K562 (cell line): ENCODE measurements around the gene CELA1. TPM values are rescaled to one million over a fixed set of nuclear protein-coding genes. Genes with fewer than 3 reads are reported as not detected.

ENCODE experiments used
- ARID4B ChIP-seq: sonication (generic); formaldehyde crosslinking; IDR thresholded peaks from 2 replicates; pipeline ENCODE4 v1.8.0; 2022; ENCODE audit warnings: mild to moderate bottlenecking, missing genetic modification reagents
- BMI1 ChIP-seq: fragments of 150-350 bp; IDR thresholded peaks from 2 replicates; pipeline ENCODE4 v1.6.1; 2014; ENCODE audit warnings: low read length
- CHD4 ChIP-seq: fragments of 200-600 bp; sonication (generic); IDR thresholded peaks from 3 replicates; pipeline ENCODE4 v1.6.1; 2012; ENCODE audit warnings: low read depth, mild to moderate bottlenecking, mixed read lengths, low read length, inconsistent platforms; ENCODE audit not compliant: insufficient read depth, insufficient replicate concordance, poor library complexity, severe bottlenecking
- CLOCK ChIP-seq: fragments of 250-450 bp; sonication (Bioruptor Pico); IDR thresholded peaks from 2 replicates; pipeline ENCODE4 v1.4.0; 2020; ENCODE audit warnings: mild to moderate bottlenecking, moderate library complexity, borderline replicate concordance
- ETS2 ChIP-seq: IDR thresholded peaks from 2 replicates; pipeline ENCODE4 v1.6.1; 2016; ENCODE audit warnings: borderline replicate concordance, missing genetic modification characterization, mild to moderate bottlenecking, moderate library complexity, missing compliant biosample characterization; ENCODE audit not compliant: poor library complexity, severe bottlenecking
- HLTF ChIP-seq: fragments of 450-650 bp; IDR thresholded peaks from 2 replicates; pipeline ENCODE4 v1.6.1; 2016
- KDM5B ChIP-seq: fragments of 200-600 bp; sonication (generic); IDR thresholded peaks from 2 replicates; pipeline ENCODE4 v1.6.1; 2012; ENCODE audit warnings: low read depth, mild to moderate bottlenecking, moderate library complexity, low read length, control low read depth, inconsistent platforms; ENCODE audit not compliant: insufficient replicate concordance
- MITF ChIP-seq: IDR thresholded peaks from 2 replicates; pipeline ENCODE4 v1.6.1; 2014; ENCODE audit warnings: antibody characterized with exemption
- MNT ChIP-seq, 2 experiments: fragments of 450-650 bp; conservative IDR thresholded peaks; 2 replicates each; pipeline ENCODE4 v1.6.1; 2017; ENCODE audit warnings: mild to moderate bottlenecking in 2 of 2, moderate library complexity in 2 of 2
- NR4A1 ChIP-seq, 2 experiments: fragments of 250-450 bp in 1 of 2; fragments of 450-650 bp in 1 of 2; sonication (Bioruptor Pico) in 1 of 2; IDR thresholded peaks; 2 replicates each; pipeline versions ENCODE4 v1.4.0 to v1.6.1; 2016 to 2020; ENCODE audit warnings: mild to moderate bottlenecking in 2 of 2, missing compliant biosample characterization in 1 of 2, missing genetic modification characterization in 1 of 2, moderate library complexity in 1 of 2
- POLR2G ChIP-seq: fragments of 200-400 bp; formaldehyde crosslinking; IDR thresholded peaks from 2 replicates; pipeline ENCODE4 v1.6.1; 2017; ENCODE audit warnings: low read depth, mild to moderate bottlenecking, antibody characterized with exemption, low read length, moderate library complexity
- SMARCA4 ChIP-seq: fragments of 450-650 bp; IDR thresholded peaks from 2 replicates; pipeline ENCODE4 v1.6.1; 2016
- SMC3 ChIP-seq: conservative IDR thresholded peaks from 2 replicates; pipeline ENCODE4 v1.6.1; 2011; ENCODE audit warnings: low read depth, low read length, improper control_type of control experiment; ENCODE audit not compliant: insufficient read depth
- TAF1 ChIP-seq: IDR thresholded peaks from 2 replicates; pipeline ENCODE4 v1.6.1; 2011; ENCODE audit warnings: mild to moderate bottlenecking, low read length, moderate library complexity; ENCODE audit not compliant: insufficient read depth, control insufficient read depth, severe bottlenecking; ENCODE audit errors: extremely low read depth
- polyA plus RNA-seq, 8 experiments: library from polyadenylated mRNA; depleted of rRNA in 4 of 8; stranded (reverse) in 5 of 8; unstranded in 3 of 8; fragments of >200 nt; fragmentation: Nextera tagmentation in 2 of 8; fragmentation: Illumina TruSeq in 1 of 8; extraction: Ambion mirVana in 2 of 8; extraction: Trizol in 1 of 8; gene quantifications; 2 replicates each; pipeline versions ENCODE4 v1.2.1 to v1.2.3, GENCODE V29; 2011 to 2014; ENCODE audit warnings: inconsistent platforms in 1 of 8, missing spikeins in 1 of 8
- total RNA-seq, 7 experiments: library from RNA; depleted of rRNA in 6 of 7; stranded (reverse); fragments of >200 nt in 6 of 7; fragmentation: Illumina TruSeq in 2 of 7; extraction: Trizol in 2 of 7; gene quantifications; 2 replicates each; pipeline versions ENCODE4 v1.2.1 to v1.2.3, GENCODE V29; 2011 to 2021; ENCODE audit warnings: low replicate concordance in 1 of 7

The CELA1 gene
- total and polyA plus RNA-seq, 9 of the 15 experiments (the other 6 are each of a cell fraction or from before 2014, with no cell fraction given): 0.06 to 0.27 (median 0.22) TPM; not detected in 6

- TF ChIP-seq CHD4: no peak
- peak; percentile 39 for TF ChIP-seq TAF1
- no peak for TF ChIP-seq ETS2
- peak; percentile 78 for TF ChIP-seq HLTF
- TF ChIP-seq SMC3: no peak
- no peak for TF ChIP-seq ARID4B (CRISPR knock-in tag)
- TF ChIP-seq BMI1: no peak
- peak; percentile 35 for TF ChIP-seq KDM5B
- no peak for TF ChIP-seq POLR2G
- peak; percentile 95 for TF ChIP-seq SMARCA4
- TF ChIP-seq MNT (conservative IDR thresholded peaks at IDR 0.05): peak in 1 of 2 experiments; percentile 40; a peak in 1 of 4 replicates
- no peak for TF ChIP-seq MITF
- no peak for TF ChIP-seq NR4A1 (CRISPR knock-in tag; IDR thresholded peaks at IDR 0.05)
- peak; percentile 72; the same call in 1 of the 2 replicates for TF ChIP-seq NR4A1 (tag; IDR thresholded peaks at IDR 0.05)
- TF ChIP-seq CLOCK (CRISPR knock-in tag): no peak
Observed at GRCh38 chr12:51326698-51327439, 19.6 kb downstream of the CELA1 start (continued).
